ENCODE results near the gene KIAA2012.

The KIAA2012 gene

DNA sequence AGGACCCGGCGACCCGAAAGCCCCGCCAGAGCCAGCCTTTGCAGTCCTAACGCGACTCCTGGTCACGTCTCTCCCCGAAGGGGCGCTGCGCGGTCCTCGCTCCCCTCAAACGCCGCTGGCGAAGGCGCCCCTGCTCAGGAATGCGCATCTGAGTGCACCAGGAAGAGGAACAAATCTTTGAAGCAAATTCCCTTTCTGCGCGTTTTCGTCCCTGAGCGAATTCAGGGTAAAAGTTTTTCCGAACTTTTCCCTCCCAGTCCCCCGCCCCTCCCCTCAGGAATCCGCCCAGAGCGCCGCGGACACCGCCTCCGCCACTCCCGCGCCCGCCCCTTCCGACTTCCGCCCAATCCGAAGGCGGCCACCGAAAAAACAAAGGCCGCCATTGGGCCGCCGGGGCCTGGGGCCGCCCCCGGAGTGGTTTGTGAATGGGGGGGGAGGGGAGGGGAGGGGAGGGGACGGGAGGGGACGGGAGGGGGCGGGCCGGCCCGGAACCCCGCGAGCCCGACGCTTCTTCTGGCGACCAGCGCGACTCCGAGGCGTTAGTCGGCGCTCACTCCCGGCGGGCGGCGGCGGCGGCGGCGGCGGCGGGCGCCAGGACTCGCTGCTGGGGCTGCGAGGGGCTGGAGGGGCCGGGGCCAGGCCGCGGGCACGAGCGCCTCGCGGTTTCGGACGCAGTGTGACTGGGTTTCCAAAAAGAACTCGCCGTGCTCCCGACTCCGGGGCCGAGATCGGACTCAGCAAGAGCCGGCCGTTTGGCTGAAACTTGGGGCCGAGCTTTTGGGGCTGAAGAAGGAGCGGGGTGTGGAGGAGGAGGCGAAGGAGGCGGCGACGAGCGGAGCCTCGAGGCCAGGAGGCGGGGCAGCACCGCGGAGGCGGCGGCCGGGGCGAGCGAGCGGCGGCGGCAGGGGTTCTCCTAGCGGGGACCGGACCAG is 39.5 kb upstream of the KIAA2012 start, which contains the start of gene FZD7 (continued):
- TF ChIP-seq, protein P1, sequence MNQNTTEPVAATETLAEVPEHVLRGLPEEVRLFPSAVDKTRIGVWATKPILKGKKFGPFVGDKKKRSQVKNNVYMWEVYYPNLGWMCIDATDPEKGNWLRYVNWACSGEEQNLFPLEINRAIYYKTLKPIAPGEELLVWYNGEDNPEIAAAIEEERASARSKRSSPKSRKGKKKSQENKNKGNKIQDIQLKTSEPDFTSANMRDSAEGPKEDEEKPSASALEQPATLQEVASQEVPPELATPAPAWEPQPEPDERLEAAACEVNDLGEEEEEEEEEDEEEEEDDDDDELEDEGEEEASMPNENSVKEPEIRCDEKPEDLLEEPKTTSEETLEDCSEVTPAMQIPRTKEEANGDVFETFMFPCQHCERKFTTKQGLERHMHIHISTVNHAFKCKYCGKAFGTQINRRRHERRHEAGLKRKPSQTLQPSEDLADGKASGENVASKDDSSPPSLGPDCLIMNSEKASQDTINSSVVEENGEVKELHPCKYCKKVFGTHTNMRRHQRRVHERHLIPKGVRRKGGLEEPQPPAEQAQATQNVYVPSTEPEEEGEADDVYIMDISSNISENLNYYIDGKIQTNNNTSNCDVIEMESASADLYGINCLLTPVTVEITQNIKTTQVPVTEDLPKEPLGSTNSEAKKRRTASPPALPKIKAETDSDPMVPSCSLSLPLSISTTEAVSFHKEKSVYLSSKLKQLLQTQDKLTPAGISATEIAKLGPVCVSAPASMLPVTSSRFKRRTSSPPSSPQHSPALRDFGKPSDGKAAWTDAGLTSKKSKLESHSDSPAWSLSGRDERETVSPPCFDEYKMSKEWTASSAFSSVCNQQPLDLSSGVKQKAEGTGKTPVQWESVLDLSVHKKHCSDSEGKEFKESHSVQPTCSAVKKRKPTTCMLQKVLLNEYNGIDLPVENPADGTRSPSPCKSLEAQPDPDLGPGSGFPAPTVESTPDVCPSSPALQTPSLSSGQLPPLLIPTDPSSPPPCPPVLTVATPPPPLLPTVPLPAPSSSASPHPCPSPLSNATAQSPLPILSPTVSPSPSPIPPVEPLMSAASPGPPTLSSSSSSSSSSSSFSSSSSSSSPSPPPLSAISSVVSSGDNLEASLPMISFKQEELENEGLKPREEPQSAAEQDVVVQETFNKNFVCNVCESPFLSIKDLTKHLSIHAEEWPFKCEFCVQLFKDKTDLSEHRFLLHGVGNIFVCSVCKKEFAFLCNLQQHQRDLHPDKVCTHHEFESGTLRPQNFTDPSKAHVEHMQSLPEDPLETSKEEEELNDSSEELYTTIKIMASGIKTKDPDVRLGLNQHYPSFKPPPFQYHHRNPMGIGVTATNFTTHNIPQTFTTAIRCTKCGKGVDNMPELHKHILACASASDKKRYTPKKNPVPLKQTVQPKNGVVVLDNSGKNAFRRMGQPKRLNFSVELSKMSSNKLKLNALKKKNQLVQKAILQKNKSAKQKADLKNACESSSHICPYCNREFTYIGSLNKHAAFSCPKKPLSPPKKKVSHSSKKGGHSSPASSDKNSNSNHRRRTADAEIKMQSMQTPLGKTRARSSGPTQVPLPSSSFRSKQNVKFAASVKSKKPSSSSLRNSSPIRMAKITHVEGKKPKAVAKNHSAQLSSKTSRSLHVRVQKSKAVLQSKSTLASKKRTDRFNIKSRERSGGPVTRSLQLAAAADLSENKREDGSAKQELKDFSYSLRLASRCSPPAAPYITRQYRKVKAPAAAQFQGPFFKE (tag by site-specific recombination; IDR thresholded peaks at IDR 0.05; ENCODE audit: borderline replicate concordance) = no peak
- TF ChIP-seq, protein P2, sequence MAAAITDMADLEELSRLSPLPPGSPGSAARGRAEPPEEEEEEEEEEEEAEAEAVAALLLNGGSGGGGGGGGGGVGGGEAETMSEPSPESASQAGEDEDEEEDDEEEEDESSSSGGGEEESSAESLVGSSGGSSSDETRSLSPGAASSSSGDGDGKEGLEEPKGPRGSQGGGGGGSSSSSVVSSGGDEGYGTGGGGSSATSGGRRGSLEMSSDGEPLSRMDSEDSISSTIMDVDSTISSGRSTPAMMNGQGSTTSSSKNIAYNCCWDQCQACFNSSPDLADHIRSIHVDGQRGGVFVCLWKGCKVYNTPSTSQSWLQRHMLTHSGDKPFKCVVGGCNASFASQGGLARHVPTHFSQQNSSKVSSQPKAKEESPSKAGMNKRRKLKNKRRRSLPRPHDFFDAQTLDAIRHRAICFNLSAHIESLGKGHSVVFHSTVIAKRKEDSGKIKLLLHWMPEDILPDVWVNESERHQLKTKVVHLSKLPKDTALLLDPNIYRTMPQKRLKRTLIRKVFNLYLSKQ (tag by site-specific recombination; IDR thresholded peaks at IDR 0.05; ENCODE audit: borderline replicate concordance) = no peak
- no peak for TF ChIP-seq ZNF747 (tag by site-specific recombination; IDR thresholded peaks at IDR 0.05)
- TF ChIP-seq ZNF600 (tag by site-specific recombination; IDR thresholded peaks at IDR 0.05) = no peak
- TF ChIP-seq SP7 (tag by site-specific recombination; IDR thresholded peaks at IDR 0.05) = 0 out of 2 replicates have a peak, but pooled peaks have one; percentile 22
- TF ChIP-seq ZFHX2 (tag by site-specific recombination; conservative IDR thresholded peaks at IDR 0.05) = peak; percentile 12; the same call in 1 of the 2 replicates
- TF ChIP-seq ZNF654 (tag by site-specific recombination; IDR thresholded peaks at IDR 0.05; ENCODE audit: low read depth) = no peak
- no peak for TF ChIP-seq ZNF23 (tag by site-specific recombination; IDR thresholded peaks at IDR 0.05; ENCODE audit: borderline replicate concordance)
- no peak for TF ChIP-seq SCRT2 (tag by site-specific recombination; IDR thresholded peaks at IDR 0.05)
- TF ChIP-seq, protein P3, sequence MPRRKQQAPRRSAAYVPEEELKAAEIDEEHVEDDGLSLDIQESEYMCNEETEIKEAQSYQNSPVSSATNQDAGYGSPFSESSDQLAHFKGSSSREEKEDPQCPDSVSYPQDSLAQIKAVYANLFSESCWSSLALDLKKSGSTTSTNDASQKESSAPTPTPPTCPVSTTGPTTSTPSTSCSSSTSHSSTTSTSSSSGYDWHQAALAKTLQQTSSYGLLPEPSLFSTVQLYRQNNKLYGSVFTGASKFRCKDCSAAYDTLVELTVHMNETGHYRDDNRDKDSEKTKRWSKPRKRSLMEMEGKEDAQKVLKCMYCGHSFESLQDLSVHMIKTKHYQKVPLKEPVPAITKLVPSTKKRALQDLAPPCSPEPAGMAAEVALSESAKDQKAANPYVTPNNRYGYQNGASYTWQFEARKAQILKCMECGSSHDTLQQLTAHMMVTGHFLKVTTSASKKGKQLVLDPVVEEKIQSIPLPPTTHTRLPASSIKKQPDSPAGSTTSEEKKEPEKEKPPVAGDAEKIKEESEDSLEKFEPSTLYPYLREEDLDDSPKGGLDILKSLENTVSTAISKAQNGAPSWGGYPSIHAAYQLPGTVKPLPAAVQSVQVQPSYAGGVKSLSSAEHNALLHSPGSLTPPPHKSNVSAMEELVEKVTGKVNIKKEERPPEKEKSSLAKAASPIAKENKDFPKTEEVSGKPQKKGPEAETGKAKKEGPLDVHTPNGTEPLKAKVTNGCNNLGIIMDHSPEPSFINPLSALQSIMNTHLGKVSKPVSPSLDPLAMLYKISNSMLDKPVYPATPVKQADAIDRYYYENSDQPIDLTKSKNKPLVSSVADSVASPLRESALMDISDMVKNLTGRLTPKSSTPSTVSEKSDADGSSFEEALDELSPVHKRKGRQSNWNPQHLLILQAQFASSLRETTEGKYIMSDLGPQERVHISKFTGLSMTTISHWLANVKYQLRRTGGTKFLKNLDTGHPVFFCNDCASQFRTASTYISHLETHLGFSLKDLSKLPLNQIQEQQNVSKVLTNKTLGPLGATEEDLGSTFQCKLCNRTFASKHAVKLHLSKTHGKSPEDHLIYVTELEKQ (tag by site-specific recombination; IDR thresholded peaks at IDR 0.05; ENCODE audit: borderline replicate concordance) = no peak
- TF ChIP-seq, protein P4, sequence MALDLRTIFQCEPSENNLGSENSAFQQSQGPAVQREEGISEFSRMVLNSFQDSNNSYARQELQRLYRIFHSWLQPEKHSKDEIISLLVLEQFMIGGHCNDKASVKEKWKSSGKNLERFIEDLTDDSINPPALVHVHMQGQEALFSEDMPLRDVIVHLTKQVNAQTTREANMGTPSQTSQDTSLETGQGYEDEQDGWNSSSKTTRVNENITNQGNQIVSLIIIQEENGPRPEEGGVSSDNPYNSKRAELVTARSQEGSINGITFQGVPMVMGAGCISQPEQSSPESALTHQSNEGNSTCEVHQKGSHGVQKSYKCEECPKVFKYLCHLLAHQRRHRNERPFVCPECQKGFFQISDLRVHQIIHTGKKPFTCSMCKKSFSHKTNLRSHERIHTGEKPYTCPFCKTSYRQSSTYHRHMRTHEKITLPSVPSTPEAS (tag by site-specific recombination; IDR thresholded peaks at IDR 0.05) = no peak
- TF ChIP-seq ZBTB7A (tag by site-specific recombination; IDR thresholded peaks at IDR 0.05; ENCODE audit: low read depth) = peak; percentile 77; the same call in 1 of the 2 replicates
- TF ChIP-seq, protein P5, sequence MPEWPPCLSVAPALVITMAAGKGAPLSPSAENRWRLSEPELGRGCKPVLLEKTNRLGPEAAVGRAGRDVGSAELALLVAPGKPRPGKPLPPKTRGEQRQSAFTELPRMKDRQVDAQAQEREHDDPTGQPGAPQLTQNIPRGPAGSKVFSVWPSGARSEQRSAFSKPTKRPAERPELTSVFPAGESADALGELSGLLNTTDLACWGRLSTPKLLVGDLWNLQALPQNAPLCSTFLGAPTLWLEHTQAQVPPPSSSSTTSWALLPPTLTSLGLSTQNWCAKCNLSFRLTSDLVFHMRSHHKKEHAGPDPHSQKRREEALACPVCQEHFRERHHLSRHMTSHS (tag by site-specific recombination; IDR thresholded peaks at IDR 0.05) = no peak
- no peak for TF ChIP-seq ZNF558 (tag by site-specific recombination; IDR thresholded peaks at IDR 0.05)
- TF ChIP-seq, protein P6, sequence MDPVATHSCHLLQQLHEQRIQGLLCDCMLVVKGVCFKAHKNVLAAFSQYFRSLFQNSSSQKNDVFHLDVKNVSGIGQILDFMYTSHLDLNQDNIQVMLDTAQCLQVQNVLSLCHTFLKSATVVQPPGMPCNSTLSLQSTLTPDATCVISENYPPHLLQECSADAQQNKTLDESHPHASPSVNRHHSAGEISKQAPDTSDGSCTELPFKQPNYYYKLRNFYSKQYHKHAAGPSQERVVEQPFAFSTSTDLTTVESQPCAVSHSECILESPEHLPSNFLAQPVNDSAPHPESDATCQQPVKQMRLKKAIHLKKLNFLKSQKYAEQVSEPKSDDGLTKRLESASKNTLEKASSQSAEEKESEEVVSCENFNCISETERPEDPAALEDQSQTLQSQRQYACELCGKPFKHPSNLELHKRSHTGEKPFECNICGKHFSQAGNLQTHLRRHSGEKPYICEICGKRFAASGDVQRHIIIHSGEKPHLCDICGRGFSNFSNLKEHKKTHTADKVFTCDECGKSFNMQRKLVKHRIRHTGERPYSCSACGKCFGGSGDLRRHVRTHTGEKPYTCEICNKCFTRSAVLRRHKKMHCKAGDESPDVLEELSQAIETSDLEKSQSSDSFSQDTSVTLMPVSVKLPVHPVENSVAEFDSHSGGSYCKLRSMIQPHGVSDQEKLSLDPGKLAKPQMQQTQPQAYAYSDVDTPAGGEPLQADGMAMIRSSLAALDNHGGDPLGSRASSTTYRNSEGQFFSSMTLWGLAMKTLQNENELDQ (tag by site-specific recombination; IDR thresholded peaks at IDR 0.05; ENCODE audit: low read depth) = no peak
- no peak for TF ChIP-seq YY2 (tag by site-specific recombination; IDR thresholded peaks at IDR 0.05)
- TF ChIP-seq, protein P7, sequence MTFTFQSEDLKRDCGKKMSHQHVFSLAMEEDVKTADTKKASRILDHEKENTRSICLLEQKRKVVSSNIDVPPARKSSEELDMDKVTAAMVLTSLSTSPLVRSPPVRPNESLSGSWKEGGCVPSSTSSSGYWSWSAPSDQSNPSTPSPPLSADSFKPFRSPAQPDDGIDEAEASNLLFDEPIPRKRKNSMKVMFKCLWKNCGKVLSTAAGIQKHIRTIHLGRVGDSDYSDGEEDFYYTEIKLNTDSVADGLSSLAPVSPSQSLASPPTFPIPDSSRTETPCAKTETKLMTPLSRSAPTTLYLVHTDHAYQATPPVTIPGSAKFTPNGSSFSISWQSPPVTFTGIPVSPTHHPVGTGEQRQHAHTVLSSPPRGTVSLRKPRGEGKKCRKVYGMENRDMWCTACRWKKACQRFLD (tag by site-specific recombination; IDR thresholded peaks at IDR 0.05) = no peak
- TF ChIP-seq, protein P8, sequence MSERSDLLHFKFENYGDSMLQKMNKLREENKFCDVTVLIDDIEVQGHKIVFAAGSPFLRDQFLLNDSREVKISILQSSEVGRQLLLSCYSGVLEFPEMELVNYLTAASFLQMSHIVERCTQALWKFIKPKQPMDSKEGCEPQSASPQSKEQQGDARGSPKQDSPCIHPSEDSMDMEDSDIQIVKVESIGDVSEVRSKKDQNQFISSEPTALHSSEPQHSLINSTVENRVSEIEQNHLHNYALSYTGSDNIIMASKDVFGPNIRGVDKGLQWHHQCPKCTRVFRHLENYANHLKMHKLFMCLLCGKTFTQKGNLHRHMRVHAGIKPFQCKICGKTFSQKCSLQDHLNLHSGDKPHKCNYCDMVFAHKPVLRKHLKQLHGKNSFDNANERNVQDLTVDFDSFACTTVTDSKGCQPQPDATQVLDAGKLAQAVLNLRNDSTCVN (tag by site-specific recombination; optimal IDR thresholded peaks at IDR 0.05) = peak; percentile 51
